ENCODE data around the gene SLC39A2. TPM values are rescaled to one million over a fixed set of nuclear protein-coding genes. Genes with fewer than 3 reads are reported as not detected.

The SLC39A2 gene
- total RNA-seq, 6 experiments from 2014 or later, result 0.15 TPM; not detected in 5

DNA sequence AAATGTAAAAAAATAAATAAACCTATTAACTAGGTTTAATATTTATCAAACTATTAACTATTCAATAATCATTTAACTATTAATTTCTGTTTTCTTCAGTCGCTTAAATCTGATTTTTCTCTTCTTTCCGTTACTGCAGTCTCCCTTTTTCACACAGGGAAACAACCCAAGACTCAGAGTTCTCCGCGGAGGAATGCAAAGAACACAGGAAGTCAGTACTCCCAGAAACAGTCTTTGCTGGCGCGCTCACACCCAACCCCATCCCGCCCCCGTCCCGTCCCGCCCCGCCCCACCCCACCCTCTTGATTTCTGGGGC lies 9.7 kb upstream of the SLC39A2 start:
- H3K4me3 Mint-ChIP-seq, result peak overlapping the region; percentile 86
- peaks cover 2% of the 10 kb centered on the region; the same call in 1 of the 2 replicates for H3K27me3 Mint-ChIP-seq (ENCODE audit: insufficient read depth)
- peaks cover 53% of the 10 kb centered on the region for H3K4me1 Mint-ChIP-seq (ENCODE audit: low read depth)
- no peak for DNase-seq
- peaks cover 16% of the 10 kb centered on the region for H3K36me3 Mint-ChIP-seq (ENCODE audit: low read depth)
- peak overlapping the region; percentile 48 for H3K27ac Mint-ChIP-seq
- no peaks in the 10 kb centered on the region for H3K9me3 Mint-ChIP-seq
- TF ChIP-seq, protein P1, sequence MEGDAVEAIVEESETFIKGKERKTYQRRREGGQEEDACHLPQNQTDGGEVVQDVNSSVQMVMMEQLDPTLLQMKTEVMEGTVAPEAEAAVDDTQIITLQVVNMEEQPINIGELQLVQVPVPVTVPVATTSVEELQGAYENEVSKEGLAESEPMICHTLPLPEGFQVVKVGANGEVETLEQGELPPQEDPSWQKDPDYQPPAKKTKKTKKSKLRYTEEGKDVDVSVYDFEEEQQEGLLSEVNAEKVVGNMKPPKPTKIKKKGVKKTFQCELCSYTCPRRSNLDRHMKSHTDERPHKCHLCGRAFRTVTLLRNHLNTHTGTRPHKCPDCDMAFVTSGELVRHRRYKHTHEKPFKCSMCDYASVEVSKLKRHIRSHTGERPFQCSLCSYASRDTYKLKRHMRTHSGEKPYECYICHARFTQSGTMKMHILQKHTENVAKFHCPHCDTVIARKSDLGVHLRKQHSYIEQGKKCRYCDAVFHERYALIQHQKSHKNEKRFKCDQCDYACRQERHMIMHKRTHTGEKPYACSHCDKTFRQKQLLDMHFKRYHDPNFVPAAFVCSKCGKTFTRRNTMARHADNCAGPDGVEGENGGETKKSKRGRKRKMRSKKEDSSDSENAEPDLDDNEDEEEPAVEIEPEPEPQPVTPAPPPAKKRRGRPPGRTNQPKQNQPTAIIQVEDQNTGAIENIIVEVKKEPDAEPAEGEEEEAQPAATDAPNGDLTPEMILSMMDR (IDR thresholded peaks at IDR 0.05), result no peak

DNA sequence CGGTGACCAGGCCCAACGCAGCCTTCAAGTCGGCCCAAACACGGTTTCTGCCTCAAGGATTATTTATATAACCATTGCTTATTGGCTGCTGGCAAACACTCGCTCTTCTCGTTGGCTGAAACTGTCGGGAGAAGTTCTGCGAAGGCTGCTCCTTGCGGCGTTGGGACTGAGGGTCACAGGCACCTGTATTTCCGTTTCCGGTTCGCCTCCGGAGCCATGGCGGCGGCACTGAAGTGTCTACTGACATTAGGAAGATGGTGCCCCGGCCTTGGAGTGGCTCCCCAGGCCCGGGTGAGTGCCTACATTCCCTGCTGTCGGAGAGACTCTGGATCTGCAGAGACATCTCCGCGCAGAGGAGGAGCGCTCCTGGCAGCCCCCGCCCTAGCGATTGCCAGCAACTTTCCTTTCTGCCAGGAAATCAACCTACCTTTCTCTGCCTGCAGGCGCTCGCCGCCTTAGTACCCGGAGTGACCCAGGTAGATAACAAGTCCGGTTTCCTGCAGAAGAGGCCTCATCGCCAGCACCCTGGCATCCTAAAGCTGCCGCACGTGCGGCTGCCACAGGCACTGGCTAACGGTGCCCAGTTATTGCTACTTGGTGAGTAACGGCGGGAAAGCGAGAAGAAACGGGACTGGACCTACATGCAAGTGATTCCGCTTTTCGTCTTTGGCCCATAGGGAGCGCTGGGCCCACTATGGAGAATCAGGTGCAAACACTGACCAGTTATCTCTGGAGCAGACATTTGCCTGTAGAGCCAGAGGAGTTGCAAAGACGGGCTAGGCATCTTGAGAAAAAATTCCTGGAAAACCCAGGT lies 9.1 kb upstream of the SLC39A2 start, which contains the start of gene METTL17:
TSS of gene METTL17 (plus strand) at position 194 of the 814 bp plus-strand sequence. CDS start at position 217, 23 bp downstream.
- Mint-ChIP-seq H3K9me3 (no peaks in the 10 kb centered on the region), H3K36me3 (ENCODE audit: low read depth) (peaks cover 22% of the 10 kb centered on the region), H3K27ac (peak within 1 kb of the TSS; percentile 48), H3K4me3 (peak within 1 kb of the TSS; percentile 86), H3K4me1 (ENCODE audit: low read depth) (peaks cover 53% of the 10 kb centered on the region), H3K27me3 (ENCODE audit: insufficient read depth) (peaks cover 2% of the 10 kb centered on the region; the same call in 1 of the 2 replicates)
- TF ChIP-seq, protein P1 (IDR thresholded peaks at IDR 0.05), result peak; percentile 71
- peak; percentile 99 for DNase-seq

DNA sequence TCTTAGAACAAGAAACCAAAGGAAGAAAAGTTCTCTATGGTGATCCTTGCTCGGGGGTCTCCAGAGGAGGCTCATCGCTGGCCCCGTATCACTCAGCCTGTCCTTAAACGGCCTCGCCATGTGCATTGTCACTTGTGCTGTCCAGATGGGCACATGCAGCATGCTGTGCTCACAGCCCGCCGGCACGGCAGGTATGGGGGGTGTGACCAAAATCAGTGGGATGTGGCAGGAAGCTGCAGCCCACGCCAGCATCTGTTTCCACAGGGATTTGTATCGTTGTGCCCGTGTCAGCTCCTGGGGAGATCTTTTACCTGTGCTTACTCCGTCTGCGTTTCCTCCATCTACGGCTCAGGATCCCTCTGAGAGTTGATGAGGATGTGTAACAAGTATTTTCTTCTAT lies 2.6 kb upstream of the SLC39A2 start:
- H3K4me1 Mint-ChIP-seq (ENCODE audit: low read depth), result peaks cover 27% of the 10 kb centered on the region
- H3K27me3 Mint-ChIP-seq (ENCODE audit: insufficient read depth), result no peaks in the 10 kb centered on the region
- no peak overlapping the region for H3K27ac Mint-ChIP-seq
- TF ChIP-seq, protein P1 (IDR thresholded peaks at IDR 0.05), result no peak
- DNase-seq, result no peak
- peaks cover 32% of the 10 kb centered on the region for H3K36me3 Mint-ChIP-seq (ENCODE audit: low read depth)
- H3K4me3 Mint-ChIP-seq, result no peak overlapping the region
- no peaks in the 10 kb centered on the region for H3K9me3 Mint-ChIP-seq

DNA sequence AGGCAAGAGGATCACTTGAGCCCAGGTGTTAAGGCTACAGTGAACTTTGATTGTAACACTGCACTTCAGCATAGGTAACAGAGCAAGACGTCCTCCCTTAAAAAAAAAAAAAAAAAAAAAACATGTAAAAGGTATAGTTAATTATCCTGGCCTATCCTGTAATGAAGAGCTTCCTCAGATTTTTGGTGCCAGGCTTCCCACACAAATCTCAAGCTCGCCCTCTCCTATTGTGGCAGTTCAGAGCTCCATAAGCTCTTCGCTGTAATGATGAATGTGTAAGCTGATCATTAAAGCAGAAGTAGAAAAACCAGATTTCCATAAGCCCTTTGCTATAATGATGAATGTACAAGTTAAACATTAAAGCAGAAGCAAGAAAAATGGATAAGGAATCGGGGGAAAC lies 2.0 kb upstream of the SLC39A2 start:
- no peak overlapping the region for H3K4me3 Mint-ChIP-seq
- no peak overlapping the region for H3K27ac Mint-ChIP-seq

DNA sequence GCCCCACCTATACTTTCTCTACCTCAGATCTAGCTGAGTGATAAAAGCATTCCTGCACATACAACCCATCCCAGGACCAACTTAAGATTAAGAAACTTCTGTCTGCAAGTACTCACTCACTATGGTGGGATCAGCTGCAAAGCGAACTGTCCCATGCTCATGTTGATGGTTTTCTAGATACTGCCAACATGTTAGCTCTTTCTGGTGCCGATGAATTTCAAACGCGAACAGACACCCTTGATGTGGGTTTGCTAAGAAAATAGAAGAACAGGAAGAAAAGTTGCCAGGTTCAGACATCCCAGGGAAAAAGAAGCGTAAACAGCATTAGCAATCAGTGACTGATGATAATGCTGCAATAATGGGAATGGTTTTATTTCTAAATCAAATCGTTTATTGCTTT lies 1.5 kb upstream of the SLC39A2 start:
- peaks cover 21% of the 10 kb centered on the region for H3K4me1 Mint-ChIP-seq (ENCODE audit: low read depth)
- no peaks in the 10 kb centered on the region for H3K9me3 Mint-ChIP-seq
- no peak for DNase-seq
- H3K27ac Mint-ChIP-seq, result no peak overlapping the region
- peaks cover 27% of the 10 kb centered on the region for H3K36me3 Mint-ChIP-seq (ENCODE audit: low read depth)
- TF ChIP-seq, protein P1 (IDR thresholded peaks at IDR 0.05), result no peak
- H3K4me3 Mint-ChIP-seq, result no peak overlapping the region
- H3K27me3 Mint-ChIP-seq (ENCODE audit: insufficient read depth), result no peaks in the 10 kb centered on the region

More for the DNA sequence above, 2.0 kb upstream of the SLC39A2 start:
- H3K36me3 Mint-ChIP-seq (ENCODE audit: low read depth), result peaks cover 28% of the 10 kb centered on the region
- H3K27me3 Mint-ChIP-seq (ENCODE audit: insufficient read depth), result no peaks in the 10 kb centered on the region
- H3K9me3 Mint-ChIP-seq, result no peaks in the 10 kb centered on the region
- DNase-seq, result no peak
- TF ChIP-seq, protein P1 (IDR thresholded peaks at IDR 0.05), result no peak
- peaks cover 22% of the 10 kb centered on the region for H3K4me1 Mint-ChIP-seq (ENCODE audit: low read depth)
